ENCODE measurements around the gene SIX3.

- TF ChIP-seq, protein P1, sequence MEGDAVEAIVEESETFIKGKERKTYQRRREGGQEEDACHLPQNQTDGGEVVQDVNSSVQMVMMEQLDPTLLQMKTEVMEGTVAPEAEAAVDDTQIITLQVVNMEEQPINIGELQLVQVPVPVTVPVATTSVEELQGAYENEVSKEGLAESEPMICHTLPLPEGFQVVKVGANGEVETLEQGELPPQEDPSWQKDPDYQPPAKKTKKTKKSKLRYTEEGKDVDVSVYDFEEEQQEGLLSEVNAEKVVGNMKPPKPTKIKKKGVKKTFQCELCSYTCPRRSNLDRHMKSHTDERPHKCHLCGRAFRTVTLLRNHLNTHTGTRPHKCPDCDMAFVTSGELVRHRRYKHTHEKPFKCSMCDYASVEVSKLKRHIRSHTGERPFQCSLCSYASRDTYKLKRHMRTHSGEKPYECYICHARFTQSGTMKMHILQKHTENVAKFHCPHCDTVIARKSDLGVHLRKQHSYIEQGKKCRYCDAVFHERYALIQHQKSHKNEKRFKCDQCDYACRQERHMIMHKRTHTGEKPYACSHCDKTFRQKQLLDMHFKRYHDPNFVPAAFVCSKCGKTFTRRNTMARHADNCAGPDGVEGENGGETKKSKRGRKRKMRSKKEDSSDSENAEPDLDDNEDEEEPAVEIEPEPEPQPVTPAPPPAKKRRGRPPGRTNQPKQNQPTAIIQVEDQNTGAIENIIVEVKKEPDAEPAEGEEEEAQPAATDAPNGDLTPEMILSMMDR (IDR thresholded peaks at IDR 0.05) = no peak
- TF ChIP-seq, protein P2, sequence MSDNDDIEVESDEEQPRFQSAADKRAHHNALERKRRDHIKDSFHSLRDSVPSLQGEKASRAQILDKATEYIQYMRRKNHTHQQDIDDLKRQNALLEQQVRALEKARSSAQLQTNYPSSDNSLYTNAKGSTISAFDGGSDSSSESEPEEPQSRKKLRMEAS (IDR thresholded peaks at IDR 0.05; ENCODE audit: low read depth) = no peak
- TF ChIP-seq YY1 (IDR thresholded peaks at IDR 0.05; ENCODE audit: low read depth) (no peak), RAD21 (IDR thresholded peaks at IDR 0.05; ENCODE audit: low read length) (no peak), POLR2AphosphoS5 (IDR thresholded peaks at IDR 0.05; ENCODE audit: low read depth, low read length) (no peak)
Measured at GRCh38 chr2:44954889-44955592, 13.5 kb downstream of the SIX3 start.
